OCI-LY1 (cell line): ENCODE data around the gene BCL11A.

Experiments
- EZH2 ChIP-seq: fragments of 200-600 bp; sonication (generic), shearing (Covaris generic); IDR thresholded peaks from 2 replicates; pipeline ENCODE4 v1.8.0; 2017; ENCODE audit warnings: borderline replicate concordance, mixed run types, mild to moderate bottlenecking, antibody characterized with exemption, low read length, moderate library complexity, mixed read lengths
- TF ChIP-seq, protein P1 (sequence below): fragments of 200-600 bp; sonication (generic), shearing (Covaris generic); IDR thresholded peaks from 2 replicates; pipeline ENCODE4 v1.5.1; 2017; ENCODE audit warnings: mild to moderate bottlenecking, antibody characterized with exemption, low read length, moderate library complexity, mixed read lengths

DNA sequence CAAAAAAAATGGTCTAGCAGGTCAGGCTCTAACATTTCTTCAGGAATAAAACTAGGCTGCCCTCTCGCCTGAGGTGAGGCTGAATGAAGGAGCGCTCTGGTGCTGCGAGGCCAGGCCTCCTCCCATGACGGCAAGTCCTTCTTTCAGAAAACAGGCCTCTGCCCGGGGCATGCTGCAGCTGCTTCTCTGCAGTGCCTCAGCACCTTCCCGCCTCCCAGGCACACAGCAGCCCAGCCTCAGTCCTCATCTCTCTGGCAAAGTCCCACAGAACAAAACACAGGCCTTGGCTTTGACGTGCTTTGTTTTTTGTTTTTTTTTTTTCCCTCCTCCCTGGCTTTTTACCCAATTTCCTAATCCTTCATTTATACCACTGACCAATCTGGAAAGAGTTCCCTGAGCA, 74.8 kb downstream of the BCL11A start:
- no peak for TF ChIP-seq EZH2
- TF ChIP-seq, protein P1, sequence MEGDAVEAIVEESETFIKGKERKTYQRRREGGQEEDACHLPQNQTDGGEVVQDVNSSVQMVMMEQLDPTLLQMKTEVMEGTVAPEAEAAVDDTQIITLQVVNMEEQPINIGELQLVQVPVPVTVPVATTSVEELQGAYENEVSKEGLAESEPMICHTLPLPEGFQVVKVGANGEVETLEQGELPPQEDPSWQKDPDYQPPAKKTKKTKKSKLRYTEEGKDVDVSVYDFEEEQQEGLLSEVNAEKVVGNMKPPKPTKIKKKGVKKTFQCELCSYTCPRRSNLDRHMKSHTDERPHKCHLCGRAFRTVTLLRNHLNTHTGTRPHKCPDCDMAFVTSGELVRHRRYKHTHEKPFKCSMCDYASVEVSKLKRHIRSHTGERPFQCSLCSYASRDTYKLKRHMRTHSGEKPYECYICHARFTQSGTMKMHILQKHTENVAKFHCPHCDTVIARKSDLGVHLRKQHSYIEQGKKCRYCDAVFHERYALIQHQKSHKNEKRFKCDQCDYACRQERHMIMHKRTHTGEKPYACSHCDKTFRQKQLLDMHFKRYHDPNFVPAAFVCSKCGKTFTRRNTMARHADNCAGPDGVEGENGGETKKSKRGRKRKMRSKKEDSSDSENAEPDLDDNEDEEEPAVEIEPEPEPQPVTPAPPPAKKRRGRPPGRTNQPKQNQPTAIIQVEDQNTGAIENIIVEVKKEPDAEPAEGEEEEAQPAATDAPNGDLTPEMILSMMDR: no peak
